Femur (tissue), 1 donor: ENCODE measurements around the gene SLC22A17.

ENCODE experiments used
- DNase-seq: peaks from one replicate; pipeline ENCODE4 v3.0.0-alpha.2; 2017

SLC22A17 gene

GRCh38 chr14:23302290-23303225 lies 50.1 kb downstream of the SLC22A17 start, which contains the start of gene PPP1R3E:
TSS of gene PPP1R3E (minus strand) at chr14:23302859. CDS start at chr14:23302576, 283 bp downstream.
- peak; percentile 82 for DNase-seq

DNA sequence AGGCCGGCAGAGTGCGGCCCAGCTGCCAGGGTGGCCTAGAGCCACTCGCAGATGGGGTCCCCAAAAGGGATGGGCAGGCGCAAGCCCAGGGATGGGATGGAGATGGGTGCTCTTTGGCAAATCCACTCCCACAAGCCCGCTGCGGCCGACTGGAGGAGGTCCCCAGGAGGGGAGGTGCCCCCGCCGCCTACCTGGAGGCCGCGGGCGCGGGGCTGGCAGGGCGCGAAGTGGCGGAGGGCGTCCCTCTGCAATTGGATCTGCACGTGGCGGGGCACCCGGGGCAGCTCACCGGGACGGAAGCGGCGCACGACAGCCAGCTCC lies 50.8 kb downstream of the SLC22A17 start:
- DNase-seq: no peak

DNA sequence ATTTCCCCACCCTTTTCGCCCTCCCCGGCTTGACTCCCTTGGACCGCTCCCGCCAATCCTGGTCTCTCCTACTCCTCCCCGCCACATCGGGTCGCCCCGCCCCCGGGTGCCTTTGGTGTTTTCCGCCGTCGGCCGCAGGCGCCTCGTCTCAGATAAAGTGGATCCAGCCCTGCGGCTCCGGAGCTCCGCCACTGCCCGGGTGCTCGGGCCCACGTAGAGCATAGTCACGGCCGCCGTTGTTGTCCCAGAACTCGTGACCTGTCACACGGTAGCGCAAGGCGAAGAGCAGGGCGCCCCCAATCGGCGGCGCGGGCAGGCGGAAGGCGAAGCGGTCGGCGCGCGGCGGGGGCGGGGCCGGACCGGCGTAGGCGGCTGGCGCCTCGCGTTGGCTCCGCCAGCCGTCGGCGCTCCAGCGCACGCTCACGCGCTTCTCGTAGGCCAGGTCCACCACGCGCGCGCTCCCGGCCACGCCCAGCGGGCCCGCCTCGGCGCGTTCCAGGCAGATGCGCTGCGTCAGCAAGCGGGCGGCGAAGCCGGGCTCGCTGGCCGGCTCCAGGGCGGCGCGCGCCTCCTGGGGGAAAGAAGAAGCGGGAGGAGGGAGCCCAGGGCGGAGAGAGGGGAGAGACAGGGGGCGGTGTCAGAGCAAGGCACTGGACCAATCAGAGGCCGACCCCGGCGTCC lies 51.3 kb downstream of the SLC22A17 start:
- DNase-seq: peak; percentile 99

- peak; percentile 52 for DNase-seq
Measured at GRCh38 chr14:23300687-23301223, 51.9 kb downstream of the SLC22A17 start.

GRCh38 chr14:23299986-23300686 lies 52.6 kb downstream of the SLC22A17 start:
- DNase-seq: no peak

DNA sequence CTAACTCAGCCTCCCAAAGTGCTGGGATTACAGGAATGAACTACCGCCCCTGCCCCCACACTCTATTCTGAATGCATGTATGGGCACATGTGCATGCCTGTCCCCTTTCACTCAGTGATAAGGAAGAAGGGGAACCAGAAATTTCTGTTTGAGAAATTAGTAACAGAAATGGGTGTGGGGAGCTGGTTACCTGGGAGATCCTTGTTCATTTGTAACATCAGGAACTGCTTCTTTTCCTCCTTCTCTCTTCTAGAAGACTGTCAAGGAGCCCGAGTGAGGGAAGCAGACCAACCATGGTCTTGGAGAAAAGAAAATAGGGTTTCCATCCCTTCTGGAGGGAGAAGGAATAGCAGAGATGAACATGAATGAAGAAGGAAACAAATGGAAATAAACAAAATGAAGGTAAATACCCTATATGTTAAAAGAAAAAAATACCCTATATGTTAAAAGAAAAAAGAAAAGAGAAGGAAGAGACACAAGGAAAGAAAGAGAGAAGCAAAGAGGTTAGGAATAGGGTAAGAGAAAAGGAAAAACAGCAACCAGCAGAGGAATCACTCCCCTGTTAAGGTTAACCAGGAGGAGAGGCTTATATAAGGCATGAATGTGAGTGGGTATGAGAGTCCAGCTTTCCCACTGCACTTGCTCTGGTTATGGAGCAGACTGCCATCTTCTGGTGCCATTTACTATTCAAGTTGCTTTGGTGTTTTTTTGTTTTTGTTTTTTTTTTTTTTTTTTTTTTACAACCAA lies 53.3 kb downstream of the SLC22A17 start:
- no peak for DNase-seq

GRCh38 chr14:23297611-23298277 lies 54.9 kb downstream of the SLC22A17 start:
- DNase-seq: no peak

- DNase-seq: no peak
Measured at GRCh38 chr14:23297096-23297495, 55.6 kb downstream of the SLC22A17 start.
